Esophagus muscularis mucosa (tissue), 4 donors: ENCODE results near the gene C17orf67. TPM values are rescaled to one million over a fixed set of nuclear protein-coding genes. Genes with fewer than 3 reads are reported as not detected.

ENCODE experiments used
- DNase-seq: peaks from one replicate; pipeline ENCODE4 v3.0.0-alpha.2; 2017; ENCODE audit errors: extremely low spot score
- H3K27ac ChIP-seq, 4 donors: fragments of 200-600 bp; sonication (generic); replicated peaks in 1 of 4; 1 replicate in 3 of 4; 2 replicates in 1 of 4; pipeline ENCODE4 v1.5.1; 2016 to 2019; ENCODE audit warnings: mild to moderate bottlenecking in 1 of 4
- H3K27me3 ChIP-seq, 4 donors: fragments of 200-600 bp; sonication (generic); one replicate each; pipeline versions ENCODE4 v1.5.1 to v1.6.0; 2016 to 2019
- H3K36me3 ChIP-seq, 4 donors: fragments of 200-600 bp; sonication (generic); one replicate each; pipeline ENCODE4 v1.5.1; 2016 to 2019
- H3K4me1 ChIP-seq, 4 donors: fragments of 200-600 bp; sonication (generic); one replicate each; pipeline ENCODE4 v1.5.1; 2016 to 2019
- H3K4me3 ChIP-seq, 4 donors: fragments of 200-600 bp; sonication (generic); 1 replicate in 2 of 4; 2 replicates in 2 of 4; pipeline ENCODE4 v1.5.1; 2016 to 2019; ENCODE audit warnings: mild to moderate bottlenecking in 4 of 4, moderate library complexity in 1 of 4
- H3K9me3 ChIP-seq, 4 donors: fragments of 200-600 bp; sonication (generic); 1 replicate in 3 of 4; 2 replicates in 1 of 4; pipeline ENCODE4 v1.5.1; 2016 to 2019
- CTCF ChIP-seq, 3 experiments: fragments of 200-600 bp in 2 of 3; fragments of 450-650 bp in 1 of 3; sonication (generic) in 2 of 3; IDR thresholded peaks; one replicate each; pipeline ENCODE4 v1.5.1; 2017 to 2019; ENCODE audit warnings: antibody characterized with exemption in 3 of 3, mild to moderate bottlenecking in 2 of 3, moderate library complexity in 1 of 3
- EP300 ChIP-seq: sonication (generic); formaldehyde crosslinking; IDR thresholded peaks from one replicate; pipeline ENCODE4 v1.6.1; 2017; ENCODE audit warnings: antibody characterized with exemption
- POLR2A ChIP-seq: fragments of 450-650 bp; IDR thresholded peaks from one replicate; pipeline ENCODE4 v1.6.1; 2017; ENCODE audit warnings: antibody characterized with exemption, moderate library complexity, mild to moderate bottlenecking, low read depth
- POLR2AphosphoS5 ChIP-seq, 2 donors: sonication (generic); formaldehyde crosslinking; IDR thresholded peaks; one replicate each; pipeline ENCODE4 v1.6.1; 2017; ENCODE audit warnings: antibody characterized with exemption in 2 of 2
- WGBS: methylation state at CpG from one replicate; pipeline ENCODE4 v1.1.5; 2018; 5-methylcytosine and 5-hydroxymethylcytosine counted together
- intact Hi-C: fragments of 100-400 bp; cut with DNase I; formaldehyde crosslinking; loops from one replicate; pipeline ENCODE4 v1.15.1; 2023
- total RNA-seq, 4 donors: library from RNA; depleted of rRNA; stranded (reverse); fragments of >200 nt; gene quantifications; one replicate each; pipeline versions ENCODE4 v1.1.0 to v1.2.1, GENCODE V29; 2016

C17orf67 gene
- total RNA-seq, 4 donors from 2014 or later, result 0.83 to 4.3 (median 3.6) TPM

GRCh38 chr17:56810343-56810742 lies 23.4 kb downstream of the C17orf67 start:
- 75% methylated on average over 2 of the region's 2 CpGs for WGBS

GRCh38 chr17:56809820-56810179 lies 23.9 kb downstream of the C17orf67 start:
- Histone ChIP-seq H3K27me3 (no peaks in the 10 kb centered on the region), H3K4me1 (peaks cover 0 to 12% (median 7%) of the 10 kb centered on the region in 4 donors), H3K4me3 (no peak overlapping the region), H3K27ac (no peak overlapping the region), H3K9me3 (no peaks in the 10 kb centered on the region), H3K36me3 (no peaks in the 10 kb centered on the region)
- no peak for TF ChIP-seq CTCF (IDR thresholded peaks at IDR 0.05)
- WGBS, result 97% methylated on average over 1 of the region's 1 CpG
- no peak for DNase-seq
- intact Hi-C loops, result no loop called here

More at GRCh38 chr17:56810343-56810742, 23.4 kb downstream of the C17orf67 start:
- H3K4me3 ChIP-seq, result no peak overlapping the region
- H3K36me3 ChIP-seq, result no peaks in the 10 kb centered on the region
- no peaks in the 10 kb centered on the region for H3K27me3 ChIP-seq
- TF ChIP-seq EP300 (no peak), POLR2A (no peak), CTCF (IDR thresholded peaks at IDR 0.05) (no peak), POLR2AphosphoS5 (IDR thresholded peaks at IDR 0.05) (no peak)
- DNase-seq, result no peak
- no peak overlapping the region for H3K27ac ChIP-seq
- peaks cover 0 to 7% (median 1%) of the 10 kb centered on the region in 4 donors for H3K4me1 ChIP-seq
- H3K9me3 ChIP-seq, result no peaks in the 10 kb centered on the region
- intact Hi-C loops, result no loop called here

- Histone ChIP-seq H3K4me3 (no peak overlapping the region), H3K9me3 (no peaks in the 10 kb centered on the region), H3K4me1 (peaks cover 0 to 18% (median 12%) of the 10 kb centered on the region in 4 donors), H3K36me3 (no peaks in the 10 kb centered on the region), H3K27me3 (no peaks in the 10 kb centered on the region), H3K27ac (no peak overlapping the region)
- TF ChIP-seq CTCF (IDR thresholded peaks at IDR 0.05), result no peak
- no peak for TF ChIP-seq EP300
- no peak for TF ChIP-seq POLR2AphosphoS5 (IDR thresholded peaks at IDR 0.05)
- TF ChIP-seq POLR2A, result no peak
- DNase-seq, result no peak
- intact Hi-C loops, result no loop called here
- WGBS, result 94% methylated on average over 9 of the region's 9 CpGs
Observed at GRCh38 chr17:56809106-56809819, 24.5 kb downstream of the C17orf67 start.

GRCh38 chr17:56808503-56808902 lies 25.2 kb downstream of the C17orf67 start:
- 72% methylated on average over 3 of the region's 3 CpGs for WGBS
- Histone ChIP-seq H3K4me3 (no peak overlapping the region), H3K27ac (no peak overlapping the region)

More at GRCh38 chr17:56808503-56808902, 25.2 kb downstream of the C17orf67 start:
- TF ChIP-seq POLR2AphosphoS5 (IDR thresholded peaks at IDR 0.05), result no peak
- TF ChIP-seq EP300, result no peak
- no peak for TF ChIP-seq POLR2A
- no peak for TF ChIP-seq CTCF (IDR thresholded peaks at IDR 0.05)
- peaks cover 0 to 21% (median 15%) of the 10 kb centered on the region in 4 donors for H3K4me1 ChIP-seq
- intact Hi-C loops, result no loop called here
- no peaks in the 10 kb centered on the region for H3K9me3 ChIP-seq
- DNase-seq, result no peak
- no peaks in the 10 kb centered on the region for H3K36me3 ChIP-seq
- H3K27me3 ChIP-seq, result no peaks in the 10 kb centered on the region
